NCI-H2081 (cell line): ENCODE results near the gene ARID5B.
"Not testable (repeated sequence)": the region's sequence is repeated elsewhere in the genome, so short reads cannot be mapped to it uniquely, and the experiment has no call there.

Experiments used
- DNase-seq, 2 experiments: peaks; one replicate each; lab custom pipeline; 2025; lab: John Stamatoyannopoulos, UW

The ARID5B gene

GRCh38 chr10:61965703-61966395, 64.3 kb downstream of the ARID5B start:
- no peak for DNase-seq

GRCh38 chr10:61967298-61967697, 65.8 kb downstream of the ARID5B start:
- no peak for DNase-seq

GRCh38 chr10:61970182-61971002, 68.9 kb downstream of the ARID5B start:
- peak in 1 of 2 experiments; percentile 17 for DNase-seq

GRCh38 chr10:61971003-61971325, 69.5 kb downstream of the ARID5B start:
- no peak for DNase-seq

DNA sequence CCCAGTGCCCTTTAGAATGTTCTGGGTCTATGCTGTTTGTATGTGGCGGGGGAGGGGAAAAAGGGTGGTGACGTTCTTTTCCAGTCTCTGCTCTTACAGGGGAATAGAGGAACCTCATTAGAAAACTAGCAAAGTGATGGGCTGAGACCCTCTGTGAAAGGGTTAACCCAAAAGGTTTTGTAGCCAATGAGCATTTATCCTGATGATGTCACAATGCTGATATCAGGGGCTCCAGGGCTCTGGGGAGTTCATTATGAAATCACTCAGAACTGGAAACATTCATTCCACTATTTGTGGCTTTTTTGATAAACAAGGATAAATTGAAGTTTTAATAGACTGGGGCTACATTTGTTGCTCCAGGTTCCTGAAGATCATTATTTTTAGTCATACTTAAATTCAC, 71.7 kb downstream of the ARID5B start:
- no peak for DNase-seq

GRCh38 chr10:61973906-61974305, 72.4 kb downstream of the ARID5B start:
- DNase-seq, result no peak

GRCh38 chr10:61974601-61975390, 73.3 kb downstream of the ARID5B start:
- peak; percentile 20 to 81 for DNase-seq

DNA sequence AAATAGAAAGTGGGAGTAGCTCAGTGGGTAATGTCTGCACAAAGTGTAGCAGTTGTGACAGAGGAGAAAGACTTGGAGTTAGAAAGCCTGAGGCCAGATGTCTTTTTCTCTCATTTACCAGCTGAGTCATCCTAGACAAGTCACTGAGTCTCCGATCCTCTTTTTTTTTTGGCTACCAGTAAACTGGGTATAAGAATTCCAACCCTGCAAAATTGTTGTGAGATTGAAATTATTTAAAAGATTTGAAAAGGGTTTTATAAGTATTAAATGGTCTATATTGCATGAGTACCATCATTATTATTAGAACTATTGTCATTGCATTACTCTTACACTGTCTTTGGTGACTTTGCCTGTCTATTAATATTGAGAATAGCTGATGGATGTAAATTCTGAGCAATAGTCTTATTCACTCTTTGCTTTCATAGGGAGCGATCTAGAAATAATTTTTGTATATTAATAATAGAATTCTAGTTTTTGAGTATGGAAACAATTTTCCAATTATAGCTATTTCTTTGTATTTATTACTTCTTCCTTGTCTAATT, 74.0 kb downstream of the ARID5B start:
- DNase-seq, result peak in 1 of 2 experiments; percentile 26

DNA sequence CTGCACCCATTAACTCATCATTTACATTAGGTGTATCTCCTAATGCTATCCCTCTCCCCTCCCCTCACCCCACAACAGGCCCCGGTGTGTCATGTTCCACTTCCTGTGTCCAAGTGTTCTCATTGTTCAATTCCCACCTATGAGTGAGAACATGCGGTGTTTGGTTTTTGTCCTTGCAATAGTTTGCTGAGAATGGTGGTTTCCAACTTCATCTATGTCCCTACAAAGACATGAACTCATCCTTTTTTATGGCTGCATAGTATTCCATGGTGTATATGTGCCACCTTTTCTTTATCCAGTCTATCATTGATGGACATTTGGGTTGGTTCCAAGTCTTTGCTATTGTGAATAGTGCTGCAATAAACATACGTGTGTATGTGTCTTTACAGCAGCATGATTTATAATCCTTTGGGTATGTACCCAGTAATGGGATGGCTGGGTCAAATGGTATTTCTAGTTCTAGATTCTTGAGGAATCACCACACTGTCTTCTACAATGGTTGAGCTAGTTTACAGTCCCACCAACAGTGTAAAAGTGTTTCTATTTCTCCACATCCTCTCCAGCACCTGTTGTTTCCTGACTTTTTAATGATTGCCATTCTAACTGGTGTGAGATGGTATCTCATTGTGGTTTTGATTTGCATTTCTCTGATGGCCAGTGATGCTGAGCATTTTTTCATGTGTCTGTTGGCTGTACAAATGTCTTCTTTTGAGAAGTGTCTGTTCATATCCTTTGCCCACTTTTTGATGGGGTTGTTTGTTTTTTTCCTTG, 75.6 kb downstream of the ARID5B start:
- not testable (repeated sequence) for DNase-seq

DNA sequence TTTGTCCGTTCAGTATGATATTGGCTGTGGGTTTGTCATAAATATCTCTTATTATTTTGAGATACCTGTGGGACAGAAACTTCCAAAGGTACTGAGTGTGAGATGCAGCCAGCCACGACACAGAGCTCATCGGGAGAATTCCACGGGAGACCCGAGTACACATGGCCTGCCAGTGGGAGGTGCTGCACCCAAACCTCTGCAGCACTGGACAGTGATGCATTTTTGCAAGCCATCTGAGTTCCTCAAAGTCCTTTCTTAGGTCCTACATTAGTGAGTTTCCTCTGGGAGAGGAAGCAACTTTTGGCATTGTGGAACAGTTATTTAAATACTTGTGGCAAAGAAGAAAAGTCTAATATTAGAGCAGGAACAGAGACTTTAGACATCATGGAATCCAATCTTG, 77.5 kb downstream of the ARID5B start:
- DNase-seq, result no peak

- no peak for DNase-seq
Observed at GRCh38 chr10:61981460-61981859, 80.0 kb downstream of the ARID5B start.

DNA sequence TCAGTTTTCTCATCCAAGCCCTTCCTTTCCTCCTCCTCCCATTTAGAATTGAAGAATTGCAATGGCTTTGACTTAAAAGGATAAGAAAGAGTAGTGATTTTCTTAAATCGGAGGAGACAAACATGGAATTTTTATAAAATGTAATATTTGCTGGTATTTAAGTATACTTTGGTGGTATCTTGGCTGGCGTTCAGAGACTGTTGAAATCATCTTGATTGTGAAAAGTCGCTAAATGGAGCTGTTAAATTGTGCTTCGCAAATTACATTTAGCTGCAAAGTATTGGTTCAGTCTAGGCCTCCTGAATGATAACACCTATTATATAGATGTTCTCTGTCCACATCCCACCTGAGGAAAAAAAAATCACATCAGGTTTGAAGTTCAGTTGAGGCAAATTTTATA, 81.8 kb downstream of the ARID5B start:
- no peak for DNase-seq

GRCh38 chr10:61984803-61985418, 83.4 kb downstream of the ARID5B start:
- DNase-seq, result no peak

DNA sequence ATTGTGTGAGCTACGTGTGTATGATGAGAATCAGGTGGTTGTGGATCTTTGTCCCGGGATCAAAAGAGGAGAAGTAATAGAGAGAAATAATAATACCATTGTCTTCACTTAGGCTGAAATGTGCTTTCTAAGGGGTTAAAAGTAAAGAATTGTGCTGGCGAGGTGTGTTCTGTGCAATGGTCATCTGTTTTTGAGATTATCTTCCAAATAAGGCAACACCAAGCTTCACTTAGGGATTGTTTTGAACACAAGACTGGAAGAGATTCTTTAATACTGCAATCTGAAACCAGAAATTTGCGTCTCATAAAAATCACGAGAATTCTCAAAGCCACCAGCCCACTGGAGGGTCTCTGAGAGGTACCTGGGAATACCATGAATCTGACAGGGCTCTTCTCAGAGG, 84.2 kb downstream of the ARID5B start:
- no peak for DNase-seq

- DNase-seq, result no peak
Observed at GRCh38 chr10:61986382-61986781, 84.9 kb downstream of the ARID5B start.

GRCh38 chr10:61986788-61987492, 85.4 kb downstream of the ARID5B start:
- DNase-seq, result no peak

- DNase-seq, result no peak
Observed at GRCh38 chr10:61987537-61987936, 86.0 kb downstream of the ARID5B start.

DNA sequence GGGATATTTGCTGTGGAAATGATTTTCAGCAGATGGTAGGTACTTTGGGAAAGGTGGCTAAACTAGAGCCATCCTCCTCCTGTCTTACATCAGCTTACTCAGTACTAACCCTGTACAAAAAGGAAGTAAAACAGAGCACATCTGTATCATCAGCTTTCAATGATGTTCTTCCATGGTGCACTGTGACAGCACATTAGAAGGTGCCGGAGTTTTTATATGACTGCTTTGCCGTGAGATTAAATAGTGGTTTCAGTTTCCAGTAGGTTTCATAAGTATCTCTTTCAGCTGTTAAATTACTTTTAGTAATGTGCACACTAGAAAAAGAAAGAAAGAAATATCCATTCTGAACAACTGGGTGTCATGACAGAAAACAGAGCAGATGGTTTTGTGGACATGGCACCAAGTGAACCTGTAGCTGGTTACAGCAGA, 86.5 kb downstream of the ARID5B start:
- no peak for DNase-seq

DNA sequence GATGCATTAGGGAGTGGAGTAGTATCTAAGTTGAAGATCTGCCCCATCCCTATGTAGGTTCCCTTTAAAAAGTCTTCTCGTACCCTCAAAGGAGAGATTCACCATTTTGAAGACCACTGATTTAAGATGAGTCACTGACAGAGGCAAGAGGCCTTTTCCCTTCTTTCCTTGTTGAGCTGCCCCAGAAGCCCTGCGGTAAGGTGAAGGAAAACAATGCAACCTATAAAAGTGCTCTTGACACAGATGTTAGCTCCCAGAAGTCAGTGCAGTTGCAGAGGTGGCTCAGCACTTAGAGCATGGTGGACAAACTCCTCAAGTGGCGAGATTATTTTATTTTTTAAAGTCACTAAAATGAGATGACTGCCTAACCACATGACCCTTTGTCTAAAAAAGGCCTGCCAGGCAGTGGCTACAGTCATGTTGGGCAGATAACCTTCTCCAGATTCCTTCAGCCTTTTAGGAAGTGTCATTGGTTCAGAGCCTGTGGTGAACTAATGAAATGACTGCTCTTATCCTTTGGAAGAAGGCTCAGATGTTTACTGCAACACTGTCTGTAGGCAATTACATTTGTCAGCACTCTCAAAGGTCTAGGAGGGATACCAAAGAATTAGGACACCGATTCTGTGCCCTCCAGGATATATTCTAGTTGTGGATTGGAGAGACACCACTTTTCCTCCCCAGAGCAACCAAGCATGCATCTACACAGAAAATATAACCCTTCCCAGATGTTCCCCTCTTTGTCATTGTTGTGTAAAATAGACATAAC, 88.7 kb downstream of the ARID5B start:
- DNase-seq, result no peak

GRCh38 chr10:61990761-61991135, 89.2 kb downstream of the ARID5B start:
- DNase-seq, result no peak
